OCI-LY1 (cell line): Measurements from ENCODE around the gene TRIM45.

Source experiments
- H2AFZ ChIP-seq: fragments of 200-600 bp; sonication (generic), shearing (Covaris generic); 2 replicates; pipeline ENCODE4 v1.6.0; 2014; ENCODE audit warnings: antibody characterized with exemption, mild to moderate bottlenecking, low read length
- H3F3A ChIP-seq: fragments of 200-600 bp; sonication (generic), shearing (Covaris generic); 2 replicates; pipeline ENCODE4 v1.6.0; 2014; ENCODE audit warnings: mild to moderate bottlenecking, antibody characterized with exemption, low read length, moderate library complexity; ENCODE audit not compliant: insufficient read depth
- H3K27ac ChIP-seq: fragments of 200-600 bp; sonication (generic); 2 replicates; pipeline ENCODE4 v1.5.1; 2014; ENCODE audit warnings: low read length, mixed run types, mild to moderate bottlenecking, low read depth; ENCODE audit not compliant: poor library complexity, severe bottlenecking
- H3K27me3 ChIP-seq: fragments of 200-600 bp; sonication (generic); 2 replicates; pipeline ENCODE4 v1.6.0; 2014; ENCODE audit warnings: antibody characterized with exemption, mild to moderate bottlenecking, low read length, moderate library complexity; ENCODE audit not compliant: insufficient read depth
- H3K36me3 ChIP-seq: fragments of 200-600 bp; sonication (generic); 2 replicates; pipeline ENCODE4 v1.6.1; 2014; ENCODE audit warnings: mild to moderate bottlenecking, antibody characterized with exemption, low read length, moderate library complexity, mixed read lengths; ENCODE audit not compliant: insufficient read depth
- H3K4me1 ChIP-seq: fragments of 200-600 bp; sonication (generic); 2 replicates; pipeline ENCODE4 v1.5.1; 2014; ENCODE audit warnings: mild to moderate bottlenecking, low read length, moderate library complexity; ENCODE audit not compliant: insufficient read depth, severe bottlenecking
- H3K4me2 ChIP-seq: fragments of 200-600 bp; sonication (generic), shearing (Covaris generic); 2 replicates; pipeline ENCODE4 v1.6.1; 2014; ENCODE audit warnings: low read length
- H3K4me3 ChIP-seq: fragments of 200-600 bp; sonication (generic); 2 replicates; pipeline ENCODE4 v1.5.1; 2014; ENCODE audit warnings: low read length, low read depth, mild to moderate bottlenecking, mixed read lengths; ENCODE audit not compliant: poor library complexity, severe bottlenecking
- H3K79me2 ChIP-seq: fragments of 200-600 bp; shearing (Covaris generic); 2 replicates; pipeline ENCODE4 v1.6.1; 2016; ENCODE audit warnings: mixed run types, low read length, mixed read lengths; ENCODE audit not compliant: insufficient read depth
- H3K9ac ChIP-seq: fragments of 200-600 bp; sonication (generic), shearing (Covaris generic); 2 replicates; pipeline ENCODE4 v1.6.1; 2014; ENCODE audit warnings: mild to moderate bottlenecking, low read length, mixed read lengths
- H3K9me2 ChIP-seq: fragments of 200-600 bp; sonication (generic), shearing (Covaris generic); 2 replicates; pipeline ENCODE4 v1.6.1; 2014; ENCODE audit warnings: low read depth, mild to moderate bottlenecking, low read length, mixed read lengths
- H3K9me3 ChIP-seq: fragments of 200-600 bp; shearing (Covaris generic); 2 replicates; pipeline ENCODE4 v1.6.1; 2014; ENCODE audit warnings: low read length, mixed read lengths
- H4K20me1 ChIP-seq: fragments of 200-600 bp; sonication (generic), shearing (Covaris generic); 2 replicates; pipeline ENCODE4 v1.6.0; 2016; ENCODE audit warnings: mild to moderate bottlenecking, low read length; ENCODE audit not compliant: insufficient read depth
- CTCF ChIP-seq: fragments of 200-600 bp; sonication (generic), shearing (Covaris generic); IDR thresholded peaks from 2 replicates; pipeline ENCODE4 v1.5.1; 2017; ENCODE audit warnings: mild to moderate bottlenecking, antibody characterized with exemption, low read length, moderate library complexity, mixed read lengths
- EZH2 ChIP-seq: fragments of 200-600 bp; sonication (generic), shearing (Covaris generic); IDR thresholded peaks from 2 replicates; pipeline ENCODE4 v1.8.0; 2017; ENCODE audit warnings: borderline replicate concordance, mixed run types, mild to moderate bottlenecking, antibody characterized with exemption, low read length, moderate library complexity, mixed read lengths

TRIM45 gene

GRCh38 chr1:117150316-117150715, 28.8 kb upstream of the TRIM45 start:
- H3K27ac ChIP-seq, result no peak overlapping the region
- no peak overlapping the region for H3K4me3 ChIP-seq
- TF ChIP-seq CTCF (peak; percentile 14; the same call in 1 of the 2 replicates), EZH2 (no peak)
- no peaks in the 10 kb centered on the region for H3K9me2 ChIP-seq
- H3F3A ChIP-seq, result no peaks in the 10 kb centered on the region
- H3K27me3 ChIP-seq, result no peaks in the 10 kb centered on the region
- no peak overlapping the region for H2AFZ ChIP-seq
- H3K36me3 ChIP-seq, result no peaks in the 10 kb centered on the region
- H3K4me1 ChIP-seq, result no peaks in the 10 kb centered on the region
- H3K4me2 ChIP-seq, result no peak overlapping the region
- no peaks in the 10 kb centered on the region for H4K20me1 ChIP-seq
- no peaks in the 10 kb centered on the region for H3K79me2 ChIP-seq
- H3K9ac ChIP-seq, result no peak overlapping the region
- H3K9me3 ChIP-seq, result no peaks in the 10 kb centered on the region

GRCh38 chr1:117147856-117148588, 26.5 kb upstream of the TRIM45 start:
- no peak overlapping the region for H2AFZ ChIP-seq
- no peak overlapping the region for H3K27ac ChIP-seq
- H3K4me3 ChIP-seq, result no peak overlapping the region
- no peaks in the 10 kb centered on the region for H3K9me2 ChIP-seq
- no peaks in the 10 kb centered on the region for H3K4me1 ChIP-seq
- no peak overlapping the region for H3K9ac ChIP-seq
- TF ChIP-seq EZH2, result no peak
- TF ChIP-seq CTCF, result no peak
- no peak overlapping the region for H3K4me2 ChIP-seq
- no peaks in the 10 kb centered on the region for H4K20me1 ChIP-seq
- no peaks in the 10 kb centered on the region for H3F3A ChIP-seq
- H3K36me3 ChIP-seq, result no peaks in the 10 kb centered on the region
- H3K27me3 ChIP-seq, result no peaks in the 10 kb centered on the region
- H3K79me2 ChIP-seq, result no peaks in the 10 kb centered on the region
- H3K9me3 ChIP-seq, result no peaks in the 10 kb centered on the region

GRCh38 chr1:117147341-117147831, 25.8 kb upstream of the TRIM45 start:
- TF ChIP-seq EZH2, result no peak
- TF ChIP-seq CTCF, result no peak
- Histone ChIP-seq H4K20me1 (no peaks in the 10 kb centered on the region), H3K36me3 (no peaks in the 10 kb centered on the region), H3F3A (no peaks in the 10 kb centered on the region), H3K79me2 (no peaks in the 10 kb centered on the region), H3K4me2 (no peak overlapping the region), H3K9ac (no peak overlapping the region), H3K9me3 (no peaks in the 10 kb centered on the region), H3K4me1 (no peaks in the 10 kb centered on the region), H2AFZ (no peak overlapping the region), H3K27me3 (no peaks in the 10 kb centered on the region), H3K9me2 (no peaks in the 10 kb centered on the region), H3K4me3 (no peak overlapping the region), H3K27ac (no peak overlapping the region)
